ENCODE measurements around the gene SPRY1. TPM values are rescaled to one million over a fixed set of nuclear protein-coding genes. Genes with fewer than 3 reads are reported as not detected.
A peak's percentile ranks its signal among the peaks of the same experiment; 100 is the strongest.

Gene SPRY1
- total RNA-seq, 1 experiment from 2014 or later: 76.3 TPM

DNA sequence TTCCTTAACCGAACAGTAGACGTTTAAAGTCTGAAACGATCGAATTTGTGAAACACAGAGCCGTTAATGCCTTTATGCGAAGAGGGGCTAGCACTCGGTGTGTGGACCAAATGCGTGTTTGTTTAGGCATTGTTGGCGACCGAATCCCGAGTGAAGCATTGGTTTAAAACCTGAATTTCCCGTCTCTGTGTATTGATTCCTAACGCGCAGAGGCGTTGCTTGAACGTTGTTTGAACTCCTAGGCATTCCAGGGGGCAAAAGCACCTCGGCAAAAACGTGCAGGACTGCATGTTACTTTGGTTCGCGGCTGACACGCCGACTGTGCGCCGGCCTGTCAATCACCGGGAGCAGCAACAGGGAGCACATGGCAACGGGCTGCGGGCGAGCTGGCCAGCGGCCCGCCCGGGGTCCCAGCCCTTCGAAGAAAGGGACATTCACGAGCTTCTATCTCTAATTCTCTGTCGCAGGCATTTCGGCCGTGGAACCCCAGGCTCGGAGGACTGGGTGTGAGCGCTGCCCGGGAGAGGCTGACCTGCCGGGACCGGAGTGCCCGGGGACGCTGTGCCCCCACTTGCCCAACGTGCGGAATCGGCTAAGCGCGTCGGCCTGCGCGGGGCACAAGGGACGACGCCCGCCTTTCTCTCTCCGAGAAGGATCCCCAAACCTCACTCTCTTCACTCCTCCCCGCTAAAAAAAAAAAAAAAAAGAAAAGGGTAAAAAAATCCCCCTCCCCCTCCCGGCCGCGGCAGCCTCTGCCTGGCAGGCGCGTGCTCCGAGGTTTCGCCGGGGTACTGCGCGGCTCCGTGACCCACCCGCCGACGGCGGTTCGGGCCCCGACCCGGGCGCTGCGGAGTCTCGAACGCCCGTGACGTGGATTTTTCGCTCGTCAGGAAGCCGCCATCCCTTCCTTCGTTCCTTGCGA lies 810 bp downstream of the SPRY1 start:
- Histone ChIP-seq H2BK5ac (ENCODE audit: insufficient read length, low read length) (no peak overlapping the region), H3T11ph (ENCODE audit: low read length) (no peak overlapping the region), H3K56ac (ENCODE audit: insufficient read length, low read depth, low read length) (no peak overlapping the region), H3K4me2 (ENCODE audit: insufficient read depth, insufficient read length, low read length) (peak overlapping the region; percentile 88), H2AK5ac (ENCODE audit: insufficient read length, low read length) (no peak overlapping the region), H3K23me2 (ENCODE audit: insufficient read length, low read depth, low read length, poor library complexity, severe bottlenecking) (peaks cover 20% of the 10 kb centered on the region), H4K5ac (ENCODE audit: insufficient read length, low read depth, low read length) (no peak overlapping the region), H4K20me1 (ENCODE audit: control insufficient read depth, insufficient read depth, insufficient read length) (no peaks in the 10 kb centered on the region), H3K9ac (ENCODE audit: extremely low read depth, insufficient read length, low read length) (peak overlapping the region; percentile 72), H2BK12ac (ENCODE audit: insufficient read length, low read depth, low read length) (no peak overlapping the region), H2BK15ac (ENCODE audit: low read depth, low read length) (no peak overlapping the region), H3K4me1 (ENCODE audit: insufficient read depth, low read length) (no peaks in the 10 kb centered on the region), H3K27me3 (ENCODE audit: insufficient read depth, low read length) (no peaks in the 10 kb centered on the region), H2BK120ac (ENCODE audit: low read depth, low read length, poor library complexity, severe bottlenecking) (no peak overlapping the region), H2AFZ (ENCODE audit: low read length) (no peak overlapping the region), H3K9me3 (ENCODE audit: control insufficient read depth, low read depth, low read length) (no peaks in the 10 kb centered on the region), H3K79me2 (ENCODE audit: insufficient read depth, low read length) (peaks cover 34% of the 10 kb centered on the region; the same call in 1 of the 2 replicates), H3K23ac (ENCODE audit: insufficient read length, low read depth, low read length) (no peak overlapping the region), H3K27ac (ENCODE audit: insufficient read length, low read depth, low read length) (peak overlapping the region; percentile 2), H2BK20ac (ENCODE audit: low read depth, low read length, poor library complexity, severe bottlenecking) (no peak overlapping the region), H4K91ac (ENCODE audit: insufficient read length, low read depth, low read length) (no peak overlapping the region), H4K8ac (replicated peaks; ENCODE audit: insufficient read length, low read depth, low read length) (no peak overlapping the region), H3K79me1 (ENCODE audit: insufficient read depth, low read depth, low read length, poor library complexity, severe bottlenecking) (no peaks in the 10 kb centered on the region), H3K4ac (ENCODE audit: low read depth, low read length) (no peak overlapping the region), H3K18ac (ENCODE audit: insufficient read length, low read depth, low read length) (peak overlapping the region; percentile 54), H3K14ac (ENCODE audit: insufficient read depth, low read length) (peak overlapping the region; percentile 79)
- H3K4me3 Mint-ChIP-seq: peak overlapping the region; percentile 97 to 98
- peak overlapping the region; percentile 85 to 98 (median 96) for H3K27ac Mint-ChIP-seq
- H3K4me1 Mint-ChIP-seq: peaks cover 26 to 31% of the 10 kb centered on the region in 2 experiments
- H3K27me3 Mint-ChIP-seq (ENCODE audit: low read depth): no peaks in the 10 kb centered on the region
- TF ChIP-seq, protein P1, sequence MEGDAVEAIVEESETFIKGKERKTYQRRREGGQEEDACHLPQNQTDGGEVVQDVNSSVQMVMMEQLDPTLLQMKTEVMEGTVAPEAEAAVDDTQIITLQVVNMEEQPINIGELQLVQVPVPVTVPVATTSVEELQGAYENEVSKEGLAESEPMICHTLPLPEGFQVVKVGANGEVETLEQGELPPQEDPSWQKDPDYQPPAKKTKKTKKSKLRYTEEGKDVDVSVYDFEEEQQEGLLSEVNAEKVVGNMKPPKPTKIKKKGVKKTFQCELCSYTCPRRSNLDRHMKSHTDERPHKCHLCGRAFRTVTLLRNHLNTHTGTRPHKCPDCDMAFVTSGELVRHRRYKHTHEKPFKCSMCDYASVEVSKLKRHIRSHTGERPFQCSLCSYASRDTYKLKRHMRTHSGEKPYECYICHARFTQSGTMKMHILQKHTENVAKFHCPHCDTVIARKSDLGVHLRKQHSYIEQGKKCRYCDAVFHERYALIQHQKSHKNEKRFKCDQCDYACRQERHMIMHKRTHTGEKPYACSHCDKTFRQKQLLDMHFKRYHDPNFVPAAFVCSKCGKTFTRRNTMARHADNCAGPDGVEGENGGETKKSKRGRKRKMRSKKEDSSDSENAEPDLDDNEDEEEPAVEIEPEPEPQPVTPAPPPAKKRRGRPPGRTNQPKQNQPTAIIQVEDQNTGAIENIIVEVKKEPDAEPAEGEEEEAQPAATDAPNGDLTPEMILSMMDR (conservative IDR thresholded peaks at IDR 0.05): no peak
- DNase-seq: peak; percentile 79
- H3K9me3 Mint-ChIP-seq: no peaks in the 10 kb centered on the region; a peak in 2 of 5 replicates
- peaks cover 12 to 36% (median 29%) of the 10 kb centered on the region in 3 experiments for H3K36me3 Mint-ChIP-seq (ENCODE audit: insufficient read depth in 1 of 3, low read depth in 3 of 3)
- no CpG with 5 or more reads among the region's 85 CpGs for WGBS (ENCODE audit: extremely low coverage, insufficient read length, low lambda C conversion rate)

Measured in H9 (cell line).